ENCODE results near the gene GPR156.

DNA sequence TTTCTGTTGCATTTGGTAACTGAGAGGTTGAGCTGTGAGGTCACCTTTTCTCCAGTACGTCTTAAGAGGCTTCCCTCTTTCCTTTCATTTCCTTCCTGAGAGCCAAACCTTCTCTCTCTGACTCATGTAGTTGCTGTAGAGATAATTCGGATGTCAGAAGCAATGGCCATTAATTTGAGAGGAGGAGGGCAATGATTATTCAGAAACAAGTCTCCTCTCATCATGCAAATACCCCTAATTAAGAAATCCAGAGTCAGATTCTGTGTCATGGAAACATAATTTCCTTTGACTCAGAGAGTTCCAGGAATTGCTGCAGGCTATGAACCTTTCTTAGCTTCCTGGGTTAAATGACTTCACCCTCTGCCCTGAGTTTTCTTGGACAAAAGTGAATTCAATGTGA lies 131.7 kb downstream of the GPR156 start:
- TF ChIP-seq, protein P1, sequence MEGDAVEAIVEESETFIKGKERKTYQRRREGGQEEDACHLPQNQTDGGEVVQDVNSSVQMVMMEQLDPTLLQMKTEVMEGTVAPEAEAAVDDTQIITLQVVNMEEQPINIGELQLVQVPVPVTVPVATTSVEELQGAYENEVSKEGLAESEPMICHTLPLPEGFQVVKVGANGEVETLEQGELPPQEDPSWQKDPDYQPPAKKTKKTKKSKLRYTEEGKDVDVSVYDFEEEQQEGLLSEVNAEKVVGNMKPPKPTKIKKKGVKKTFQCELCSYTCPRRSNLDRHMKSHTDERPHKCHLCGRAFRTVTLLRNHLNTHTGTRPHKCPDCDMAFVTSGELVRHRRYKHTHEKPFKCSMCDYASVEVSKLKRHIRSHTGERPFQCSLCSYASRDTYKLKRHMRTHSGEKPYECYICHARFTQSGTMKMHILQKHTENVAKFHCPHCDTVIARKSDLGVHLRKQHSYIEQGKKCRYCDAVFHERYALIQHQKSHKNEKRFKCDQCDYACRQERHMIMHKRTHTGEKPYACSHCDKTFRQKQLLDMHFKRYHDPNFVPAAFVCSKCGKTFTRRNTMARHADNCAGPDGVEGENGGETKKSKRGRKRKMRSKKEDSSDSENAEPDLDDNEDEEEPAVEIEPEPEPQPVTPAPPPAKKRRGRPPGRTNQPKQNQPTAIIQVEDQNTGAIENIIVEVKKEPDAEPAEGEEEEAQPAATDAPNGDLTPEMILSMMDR (IDR thresholded peaks at IDR 0.05) = no peak
- TF ChIP-seq POLR2AphosphoS5 (IDR thresholded peaks at IDR 0.05) (no peak), POLR2A (IDR thresholded peaks at IDR 0.05) (no peak)

Measured in breast epithelium (tissue), 3 donors.